WTC11 (cell line): ENCODE data around the gene ARHGAP18. TPM values are rescaled to one million over a fixed set of nuclear protein-coding genes. Genes with fewer than 3 reads are reported as not detected.

ENCODE experiments used
- ATAC-seq: fragments of 200-7000 bp; cut with Tn5 transposase; 2 replicates; pipeline ENCODE4 v1.10.0; 2021; ENCODE audit warnings: mild to moderate bottlenecking, moderate library complexity
- CTCF ChIA-PET: fragments of 300-600 bp; sonication (Branson Sonifier 250); formaldehyde crosslinking; loops from one replicate; lab custom pipeline; 2021; ENCODE audit warnings: antibody characterized with exemption; lab: Charles Lee
- POLR2A ChIA-PET: fragments of 350-600 bp; sonication (Branson Sonifier 250); formaldehyde crosslinking; loops from one replicate; lab custom pipeline; 2021; ENCODE audit warnings: antibody characterized with exemption; lab: Charles Lee
- DNase-seq: peaks from one replicate; pipeline ENCODE4 v3.0.0; 2021; ENCODE audit warnings: low spot score
- H3K27ac Mint-ChIP-seq: 2 replicates; pipeline ENCODE4 v1.8.0; 2021; ENCODE audit warnings: mixed read lengths
- H3K27me3 Mint-ChIP-seq: 2 replicates; pipeline ENCODE4 v1.8.0; 2021; ENCODE audit warnings: low read depth, mild to moderate bottlenecking, moderate library complexity, mixed read lengths
- H3K36me3 Mint-ChIP-seq: 2 replicates; pipeline ENCODE4 v1.8.0; 2021; ENCODE audit warnings: mixed read lengths
- H3K4me1 Mint-ChIP-seq: 2 replicates; pipeline ENCODE4 v1.8.0; 2022; ENCODE audit warnings: mixed read lengths
- H3K4me3 Mint-ChIP-seq: 2 replicates; pipeline ENCODE4 v1.8.0; 2021; ENCODE audit warnings: mild to moderate bottlenecking, moderate library complexity, mixed read lengths
- H3K9me3 Mint-ChIP-seq: 2 replicates; pipeline ENCODE4 v1.8.0; 2021; ENCODE audit warnings: mixed read lengths
- ELF4 ChIP-seq: sonication (generic); formaldehyde crosslinking; IDR thresholded peaks from 2 replicates; pipeline ENCODE4 v1.8.1; 2022; ENCODE audit warnings: low read depth, mild to moderate bottlenecking, moderate library complexity, missing genetic modification reagents
- ETV6 ChIP-seq: sonication (generic); formaldehyde crosslinking; IDR thresholded peaks from 2 replicates; pipeline ENCODE4 v1.8.1; 2022; ENCODE audit warnings: mild to moderate bottlenecking, missing genetic modification reagents
- FOXK1 ChIP-seq: sonication (generic); formaldehyde crosslinking; IDR thresholded peaks from 2 replicates; pipeline ENCODE4 v1.8.0; 2022; ENCODE audit warnings: mild to moderate bottlenecking, moderate library complexity, missing genetic modification reagents
- FOXP1 ChIP-seq: sonication (generic); formaldehyde crosslinking; IDR thresholded peaks from 2 replicates; pipeline ENCODE4 v1.8.0; 2022; ENCODE audit warnings: missing genetic modification reagents, mild to moderate bottlenecking, moderate library complexity, borderline replicate concordance
- GRHL2 ChIP-seq: fragments of 250-450 bp; sonication (Bioruptor Pico); IDR thresholded peaks from 2 replicates; pipeline ENCODE4 v1.8.0; 2022; ENCODE audit warnings: mild to moderate bottlenecking, moderate library complexity; ENCODE audit not compliant: insufficient replicate concordance, severe bottlenecking
- KAT7 ChIP-seq: sonication (generic); formaldehyde crosslinking; IDR thresholded peaks from 2 replicates; pipeline ENCODE4 v1.8.1; 2023; ENCODE audit warnings: missing genetic modification reagents, mild to moderate bottlenecking, borderline replicate concordance
- MYBL2 ChIP-seq: sonication (generic); formaldehyde crosslinking; IDR thresholded peaks from 2 replicates; pipeline ENCODE4 v1.8.1; 2023; ENCODE audit warnings: mild to moderate bottlenecking, moderate library complexity, missing genetic modification reagents
- NR1H2 ChIP-seq: sonication (generic); formaldehyde crosslinking; IDR thresholded peaks from 2 replicates; pipeline ENCODE4 v1.9.0; 2021; ENCODE audit warnings: mild to moderate bottlenecking, moderate library complexity, missing genetic modification reagents
- PRRX2 ChIP-seq: fragments of 250-450 bp; sonication (Bioruptor Pico); IDR thresholded peaks from 2 replicates; pipeline ENCODE4 v1.8.0; 2021; ENCODE audit warnings: mild to moderate bottlenecking
- ZNF416 ChIP-seq: fragments of 250-450 bp; sonication (Bioruptor Pico); IDR thresholded peaks from 2 replicates; pipeline ENCODE4 v1.9.0; 2021; ENCODE audit warnings: mild to moderate bottlenecking, inconsistent platforms
- ZNF423 ChIP-seq: fragments of 250-450 bp; sonication (Bioruptor Pico); IDR thresholded peaks from 2 replicates; pipeline ENCODE4 v2.1.2; 2022; ENCODE audit warnings: mild to moderate bottlenecking, moderate library complexity
- total RNA-seq: library from RNA; stranded (reverse); gene quantifications from 3 replicates; pipeline ENCODE4 v1.2.3, GENCODE V29; 2021
- TF ChIP-seq, protein P1 (sequence below): fragments of 250-450 bp; sonication (Bioruptor Pico); IDR thresholded peaks from 2 replicates; pipeline ENCODE4 v1.8.0; 2021; ENCODE audit warnings: mild to moderate bottlenecking
- TF ChIP-seq, protein P2 (sequence below): sonication (generic); formaldehyde crosslinking; IDR thresholded peaks from 2 replicates; pipeline ENCODE4 v1.8.1; 2022; ENCODE audit warnings: low read depth, mild to moderate bottlenecking, moderate library complexity, missing genetic modification reagents, borderline replicate concordance
- TF ChIP-seq, protein P3 (sequence below): sonication (generic); formaldehyde crosslinking; conservative IDR thresholded peaks from 2 replicates; pipeline ENCODE4 v1.8.1; 2023; ENCODE audit warnings: mild to moderate bottlenecking, low read depth, missing genetic modification reagents, moderate library complexity
- TF ChIP-seq, protein P4 (sequence below): sonication (generic); formaldehyde crosslinking; IDR thresholded peaks from 2 replicates; pipeline ENCODE4 v1.8.1; 2023; ENCODE audit warnings: mild to moderate bottlenecking, moderate library complexity, missing genetic modification reagents
- TF ChIP-seq, protein P5 (sequence below): sonication (generic); formaldehyde crosslinking; IDR thresholded peaks from 2 replicates; pipeline ENCODE4 v1.8.0; 2023; ENCODE audit warnings: missing genetic modification reagents
- TF ChIP-seq, protein P6 (sequence below): fragments of 250-450 bp; sonication (Bioruptor Pico); IDR thresholded peaks from 2 replicates; pipeline ENCODE4 v2.1.2; 2022; ENCODE audit warnings: mild to moderate bottlenecking, moderate library complexity

Gene ARHGAP18
- total RNA-seq, 1 experiment from 2014 or later: 4.6 TPM

DNA sequence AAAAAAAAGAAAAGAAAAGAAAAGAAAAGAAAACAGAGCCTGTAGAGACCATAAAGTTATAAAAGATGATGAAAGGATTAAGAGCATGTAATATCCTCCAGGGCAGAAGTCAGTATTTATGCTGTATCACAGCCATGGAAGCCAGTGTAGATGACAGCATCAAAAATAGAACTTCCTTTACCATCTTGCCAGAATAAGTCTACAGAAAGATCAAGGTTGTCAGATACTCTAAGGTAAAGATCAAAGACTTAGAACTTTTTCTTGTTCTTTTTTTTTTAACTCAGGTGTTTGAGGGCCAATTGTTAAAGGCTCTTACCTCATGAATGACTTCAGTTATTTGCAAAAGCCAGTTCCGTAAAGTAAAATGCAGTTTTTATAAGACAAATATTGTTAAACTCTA lies 54.6 kb downstream of the ARHGAP18 start:
- no peak for ATAC-seq
- Mint-ChIP-seq H3K4me3 (no peak overlapping the region), H3K4me1 (peaks cover 18% of the 10 kb centered on the region), H3K27me3 (no peaks in the 10 kb centered on the region), H3K36me3 (no peaks in the 10 kb centered on the region), H3K27ac (no peak overlapping the region), H3K9me3 (no peaks in the 10 kb centered on the region)
- ChIA-PET POLR2A (no interaction called here), CTCF (no interaction called here)
- DNase-seq: no peak
- no peak for TF ChIP-seq GRHL2
- TF ChIP-seq, protein P1, sequence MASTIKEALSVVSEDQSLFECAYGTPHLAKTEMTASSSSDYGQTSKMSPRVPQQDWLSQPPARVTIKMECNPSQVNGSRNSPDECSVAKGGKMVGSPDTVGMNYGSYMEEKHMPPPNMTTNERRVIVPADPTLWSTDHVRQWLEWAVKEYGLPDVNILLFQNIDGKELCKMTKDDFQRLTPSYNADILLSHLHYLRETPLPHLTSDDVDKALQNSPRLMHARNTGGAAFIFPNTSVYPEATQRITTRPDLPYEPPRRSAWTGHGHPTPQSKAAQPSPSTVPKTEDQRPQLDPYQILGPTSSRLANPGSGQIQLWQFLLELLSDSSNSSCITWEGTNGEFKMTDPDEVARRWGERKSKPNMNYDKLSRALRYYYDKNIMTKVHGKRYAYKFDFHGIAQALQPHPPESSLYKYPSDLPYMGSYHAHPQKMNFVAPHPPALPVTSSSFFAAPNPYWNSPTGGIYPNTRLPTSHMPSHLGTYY (CRISPR knock-in tag): no peak
- TF ChIP-seq PRRX2 (CRISPR knock-in tag): no peak
- no peak for TF ChIP-seq FOXK1 (CRISPR knock-in tag)
- TF ChIP-seq ZNF416 (CRISPR knock-in tag): no peak
- no peak for TF ChIP-seq ETV6 (CRISPR knock-in tag)

DNA sequence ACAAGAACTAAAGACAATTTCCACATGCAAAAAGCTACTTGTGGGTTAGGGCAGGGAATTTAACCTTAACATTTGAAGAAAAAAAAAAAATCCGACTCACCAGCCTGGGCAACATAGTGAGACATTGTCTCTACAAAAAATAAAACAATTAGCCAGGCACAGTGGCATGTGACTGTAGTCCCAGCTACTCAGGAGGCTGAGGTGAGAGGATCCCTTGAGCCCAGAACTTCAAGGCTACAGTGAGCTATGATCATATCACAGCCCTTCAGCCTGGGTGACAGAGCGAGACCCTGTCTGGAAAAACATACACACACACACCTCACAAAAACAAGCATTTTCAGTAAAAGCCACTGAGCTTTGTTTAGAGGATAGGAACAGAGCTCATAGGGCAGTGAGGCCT lies 56.2 kb downstream of the ARHGAP18 start:
- no peak for TF ChIP-seq ELF4 (CRISPR knock-in tag)
- TF ChIP-seq FOXP1 (CRISPR knock-in tag): no peak
- TF ChIP-seq, protein P2, sequence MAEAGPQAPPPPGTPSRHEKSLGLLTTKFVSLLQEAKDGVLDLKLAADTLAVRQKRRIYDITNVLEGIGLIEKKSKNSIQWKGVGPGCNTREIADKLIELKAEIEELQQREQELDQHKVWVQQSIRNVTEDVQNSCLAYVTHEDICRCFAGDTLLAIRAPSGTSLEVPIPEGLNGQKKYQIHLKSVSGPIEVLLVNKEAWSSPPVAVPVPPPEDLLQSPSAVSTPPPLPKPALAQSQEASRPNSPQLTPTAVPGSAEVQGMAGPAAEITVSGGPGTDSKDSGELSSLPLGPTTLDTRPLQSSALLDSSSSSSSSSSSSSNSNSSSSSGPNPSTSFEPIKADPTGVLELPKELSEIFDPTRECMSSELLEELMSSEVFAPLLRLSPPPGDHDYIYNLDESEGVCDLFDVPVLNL (CRISPR knock-in tag): no peak
- TF ChIP-seq NR1H2: no peak
- TF ChIP-seq, protein P3, sequence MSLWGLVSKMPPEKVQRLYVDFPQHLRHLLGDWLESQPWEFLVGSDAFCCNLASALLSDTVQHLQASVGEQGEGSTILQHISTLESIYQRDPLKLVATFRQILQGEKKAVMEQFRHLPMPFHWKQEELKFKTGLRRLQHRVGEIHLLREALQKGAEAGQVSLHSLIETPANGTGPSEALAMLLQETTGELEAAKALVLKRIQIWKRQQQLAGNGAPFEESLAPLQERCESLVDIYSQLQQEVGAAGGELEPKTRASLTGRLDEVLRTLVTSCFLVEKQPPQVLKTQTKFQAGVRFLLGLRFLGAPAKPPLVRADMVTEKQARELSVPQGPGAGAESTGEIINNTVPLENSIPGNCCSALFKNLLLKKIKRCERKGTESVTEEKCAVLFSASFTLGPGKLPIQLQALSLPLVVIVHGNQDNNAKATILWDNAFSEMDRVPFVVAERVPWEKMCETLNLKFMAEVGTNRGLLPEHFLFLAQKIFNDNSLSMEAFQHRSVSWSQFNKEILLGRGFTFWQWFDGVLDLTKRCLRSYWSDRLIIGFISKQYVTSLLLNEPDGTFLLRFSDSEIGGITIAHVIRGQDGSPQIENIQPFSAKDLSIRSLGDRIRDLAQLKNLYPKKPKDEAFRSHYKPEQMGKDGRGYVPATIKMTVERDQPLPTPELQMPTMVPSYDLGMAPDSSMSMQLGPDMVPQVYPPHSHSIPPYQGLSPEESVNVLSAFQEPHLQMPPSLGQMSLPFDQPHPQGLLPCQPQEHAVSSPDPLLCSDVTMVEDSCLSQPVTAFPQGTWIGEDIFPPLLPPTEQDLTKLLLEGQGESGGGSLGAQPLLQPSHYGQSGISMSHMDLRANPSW (CRISPR knock-in tag): no peak
- no peak for TF ChIP-seq KAT7 (CRISPR knock-in tag)
- no peak for DNase-seq
- Mint-ChIP-seq H3K36me3 (no peaks in the 10 kb centered on the region), H3K4me1 (peaks cover 17% of the 10 kb centered on the region), H3K27me3 (no peaks in the 10 kb centered on the region), H3K9me3 (no peaks in the 10 kb centered on the region), H3K27ac (no peak overlapping the region), H3K4me3 (no peak overlapping the region)
- POLR2A ChIA-PET: no interaction called here
- CTCF ChIA-PET: interaction anchor here (1.1 to 1.2 kb wide), 3 partner anchors 9 to 76 kb away, joined by 4 read pairs; no protein-coding TSS in a partner anchor
- ATAC-seq: no peak

DNA sequence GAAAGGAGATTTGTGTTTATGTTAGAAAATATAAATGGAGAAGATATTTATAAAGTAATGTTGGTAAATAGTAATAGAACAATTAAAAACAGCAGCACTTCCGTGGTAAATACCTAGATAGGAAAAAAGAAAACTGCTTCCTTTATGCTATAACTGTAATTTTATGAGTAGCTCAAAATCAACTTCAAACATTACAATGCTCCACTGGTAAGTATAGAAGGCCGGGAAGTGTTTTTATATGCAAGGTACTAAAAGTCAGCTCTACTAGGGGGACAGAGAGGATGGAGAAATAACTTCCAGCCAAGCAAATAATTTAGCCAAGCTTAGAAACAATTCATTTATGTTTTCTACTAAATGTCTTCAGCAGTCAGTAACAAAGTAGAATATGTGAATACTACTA lies 56.7 kb downstream of the ARHGAP18 start:
- POLR2A ChIA-PET: no interaction called here
- Mint-ChIP-seq H3K4me1 (peaks cover 19% of the 10 kb centered on the region), H3K9me3 (no peaks in the 10 kb centered on the region), H3K27ac (no peak overlapping the region), H3K36me3 (no peaks in the 10 kb centered on the region)
- ATAC-seq (no peak), DNase-seq (no peak)
- CTCF ChIA-PET: interaction anchor here (1.1 to 1.2 kb wide), 3 partner anchors 8 to 77 kb away, joined by 4 read pairs; no protein-coding TSS in a partner anchor
- TF ChIP-seq, protein P2 (CRISPR knock-in tag): no peak
- no peak for TF ChIP-seq MYBL2 (CRISPR knock-in tag)
- no peak for TF ChIP-seq ZNF423 (CRISPR knock-in tag)
- TF ChIP-seq, protein P4, sequence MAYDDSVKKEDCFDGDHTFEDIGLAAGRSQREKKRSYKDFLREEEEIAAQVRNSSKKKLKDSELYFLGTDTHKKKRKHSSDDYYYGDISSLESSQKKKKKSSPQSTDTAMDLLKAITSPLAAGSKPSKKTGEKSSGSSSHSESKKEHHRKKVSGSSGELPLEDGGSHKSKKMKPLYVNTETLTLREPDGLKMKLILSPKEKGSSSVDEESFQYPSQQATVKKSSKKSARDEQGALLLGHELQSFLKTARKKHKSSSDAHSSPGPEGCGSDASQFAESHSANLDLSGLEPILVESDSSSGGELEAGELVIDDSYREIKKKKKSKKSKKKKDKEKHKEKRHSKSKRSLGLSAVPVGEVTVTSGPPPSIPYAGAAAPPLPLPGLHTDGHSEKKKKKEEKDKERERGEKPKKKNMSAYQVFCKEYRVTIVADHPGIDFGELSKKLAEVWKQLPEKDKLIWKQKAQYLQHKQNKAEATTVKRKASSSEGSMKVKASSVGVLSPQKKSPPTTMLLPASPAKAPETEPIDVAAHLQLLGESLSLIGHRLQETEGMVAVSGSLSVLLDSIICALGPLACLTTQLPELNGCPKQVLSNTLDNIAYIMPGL: no peak
- TF ChIP-seq, protein P5, sequence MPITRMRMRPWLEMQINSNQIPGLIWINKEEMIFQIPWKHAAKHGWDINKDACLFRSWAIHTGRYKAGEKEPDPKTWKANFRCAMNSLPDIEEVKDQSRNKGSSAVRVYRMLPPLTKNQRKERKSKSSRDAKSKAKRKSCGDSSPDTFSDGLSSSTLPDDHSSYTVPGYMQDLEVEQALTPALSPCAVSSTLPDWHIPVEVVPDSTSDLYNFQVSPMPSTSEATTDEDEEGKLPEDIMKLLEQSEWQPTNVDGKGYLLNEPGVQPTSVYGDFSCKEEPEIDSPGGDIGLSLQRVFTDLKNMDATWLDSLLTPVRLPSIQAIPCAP (CRISPR knock-in tag): no peak
- TF ChIP-seq, protein P6, sequence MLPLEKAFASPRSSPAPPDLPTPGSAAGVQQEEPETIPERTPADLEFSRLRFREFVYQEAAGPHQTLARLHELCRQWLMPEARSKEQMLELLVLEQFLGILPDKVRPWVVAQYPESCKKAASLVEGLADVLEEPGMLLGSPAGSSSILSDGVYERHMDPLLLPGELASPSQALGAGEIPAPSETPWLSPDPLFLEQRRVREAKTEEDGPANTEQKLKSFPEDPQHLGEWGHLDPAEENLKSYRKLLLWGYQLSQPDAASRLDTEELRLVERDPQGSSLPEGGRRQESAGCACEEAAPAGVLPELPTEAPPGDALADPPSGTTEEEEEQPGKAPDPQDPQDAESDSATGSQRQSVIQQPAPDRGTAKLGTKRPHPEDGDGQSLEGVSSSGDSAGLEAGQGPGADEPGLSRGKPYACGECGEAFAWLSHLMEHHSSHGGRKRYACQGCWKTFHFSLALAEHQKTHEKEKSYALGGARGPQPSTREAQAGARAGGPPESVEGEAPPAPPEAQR: no peak
- no peak for TF ChIP-seq FOXK1 (CRISPR knock-in tag)
- TF ChIP-seq, all 79 proteins: peak for 0
- H3K27me3 Mint-ChIP-seq: no peaks in the 10 kb centered on the region
- H3K4me3 Mint-ChIP-seq: no peak overlapping the region
